H7 (cell line): ENCODE results near the gene CDT1. TPM values are rescaled to one million over a fixed set of nuclear protein-coding genes. Genes with fewer than 3 reads are reported as not detected.
"Not testable (repeated sequence)": the region's sequence is repeated elsewhere in the genome, so short reads cannot be mapped to it uniquely, and the experiment has no call there.

Experiments
- DNase-seq: peaks from one replicate; pipeline ENCODE4 v3.0.0; 2012
- H3K27me3 ChIP-seq: 2 replicates; pipeline ENCODE4 v1.6.0; 2011; ENCODE audit warnings: mild to moderate bottlenecking, low read length; ENCODE audit not compliant: control insufficient read depth, insufficient read depth
- H3K36me3 ChIP-seq: replicated peaks from 2 replicates; pipeline ENCODE4 v1.5.1; 2011; ENCODE audit warnings: low read length; ENCODE audit not compliant: control insufficient read depth, insufficient read depth
- H3K4me3 ChIP-seq: 2 replicates; pipeline ENCODE4 v1.5.1; 2011; ENCODE audit warnings: low read depth, mild to moderate bottlenecking, control low read depth, low read length, moderate library complexity; ENCODE audit not compliant: insufficient read depth
- total RNA-seq: library from RNA; depleted of rRNA; stranded (reverse); fragments of >200 nt; shearing (Covaris generic); gene quantifications from 2 replicates; pipeline ENCODE4 v1.2.3, GENCODE V29; 2014

CDT1 gene
- total RNA-seq, 1 experiment from 2014 or later: 120 TPM

- peak; percentile 89 for DNase-seq
- H3K4me3 ChIP-seq: peak overlapping the region; percentile 56
- no peaks in the 10 kb centered on the region for H3K36me3 ChIP-seq
- H3K27me3 ChIP-seq: peaks cover 4% of the 10 kb centered on the region
These were observed 18.8 kb upstream of the CDT1 start for GRCh38 chr16:88784856-88785105.

- DNase-seq: peak; percentile 90
These were observed 18.3 kb upstream of the CDT1 start, which contains the start of gene PIEZO1 for GRCh38 chr16:88785106-88785924. PIEZO1 (minus strand) TSS chr16:88785220; CDS start chr16:88784964, 256 bp downstream.

GRCh38 chr16:88787579-88788314, 15.8 kb upstream of the CDT1 start:
- Histone ChIP-seq H3K27me3 (peaks cover 4% of the 10 kb centered on the region), H3K36me3 (no peaks in the 10 kb centered on the region), H3K4me3 (no peak overlapping the region)
- DNase-seq: no peak

More at GRCh38 chr16:88785106-88785924, 18.3 kb upstream of the CDT1 start, which contains the start of gene PIEZO1:
- peaks cover 4% of the 10 kb centered on the region for H3K27me3 ChIP-seq
- H3K4me3 ChIP-seq: peak within 1 kb of the TSS; percentile 56
- no peaks in the 10 kb centered on the region for H3K36me3 ChIP-seq

GRCh38 chr16:88788749-88789148, 14.8 kb upstream of the CDT1 start:
- not testable (repeated sequence) for H3K36me3 ChIP-seq, H3K4me3 ChIP-seq, DNase-seq, H3K27me3 ChIP-seq

- no peak overlapping the region for H3K4me3 ChIP-seq
- no peaks in the 10 kb centered on the region for H3K36me3 ChIP-seq
- DNase-seq: no peak
- peaks cover 4% of the 10 kb centered on the region for H3K27me3 ChIP-seq
These were observed 14.0 kb upstream of the CDT1 start for GRCh38 chr16:88789594-88789993.

- H3K36me3 ChIP-seq: no peaks in the 10 kb centered on the region
- peak; percentile 76 for DNase-seq
- H3K27me3 ChIP-seq: peaks cover 3% of the 10 kb centered on the region
- H3K4me3 ChIP-seq: no peak overlapping the region
These were observed 13.0 kb upstream of the CDT1 start for GRCh38 chr16:88790312-88791211.

- DNase-seq: no peak
- Histone ChIP-seq H3K4me3 (no peak overlapping the region), H3K36me3 (no peaks in the 10 kb centered on the region), H3K27me3 (no peaks in the 10 kb centered on the region)
These were observed 11.5 kb upstream of the CDT1 start for GRCh38 chr16:88792078-88792550.

GRCh38 chr16:88792668-88793250, 10.8 kb upstream of the CDT1 start:
- Histone ChIP-seq H3K36me3 (no peaks in the 10 kb centered on the region), H3K4me3 (no peak overlapping the region), H3K27me3 (no peaks in the 10 kb centered on the region)
- DNase-seq: no peak

- Histone ChIP-seq H3K27me3 (no peaks in the 10 kb centered on the region), H3K4me3 (no peak overlapping the region), H3K36me3 (no peaks in the 10 kb centered on the region)
- DNase-seq: no peak
These were observed 10.2 kb upstream of the CDT1 start for GRCh38 chr16:88793251-88793954.

- Histone ChIP-seq H3K27me3 (no peaks in the 10 kb centered on the region), H3K4me3 (no peak overlapping the region), H3K36me3 (no peaks in the 10 kb centered on the region)
- DNase-seq: no peak
These were observed 7.3 kb upstream of the CDT1 start for GRCh38 chr16:88796278-88796677.

GRCh38 chr16:88798073-88798472, 5.5 kb upstream of the CDT1 start:
- no peaks in the 10 kb centered on the region for H3K36me3 ChIP-seq

GRCh38 chr16:88798772-88799455, 4.7 kb upstream of the CDT1 start:
- H3K36me3 ChIP-seq: no peaks in the 10 kb centered on the region
- H3K27me3 ChIP-seq: no peaks in the 10 kb centered on the region
- H3K4me3 ChIP-seq: no peak overlapping the region
- DNase-seq: no peak

More at GRCh38 chr16:88798073-88798472, 5.5 kb upstream of the CDT1 start:
- Histone ChIP-seq H3K4me3 (no peak overlapping the region), H3K27me3 (no peaks in the 10 kb centered on the region)
- no peak for DNase-seq

GRCh38 chr16:88799569-88800276, 3.9 kb upstream of the CDT1 start:
- no peaks in the 10 kb centered on the region for H3K36me3 ChIP-seq
- H3K27me3 ChIP-seq: no peaks in the 10 kb centered on the region
- H3K4me3 ChIP-seq: no peak overlapping the region
- no peak for DNase-seq
